ENCODE measurements around the gene TGFB1.
A peak's percentile ranks its signal among the peaks of the same experiment; 100 is the strongest.

The TGFB1 gene

DNA sequence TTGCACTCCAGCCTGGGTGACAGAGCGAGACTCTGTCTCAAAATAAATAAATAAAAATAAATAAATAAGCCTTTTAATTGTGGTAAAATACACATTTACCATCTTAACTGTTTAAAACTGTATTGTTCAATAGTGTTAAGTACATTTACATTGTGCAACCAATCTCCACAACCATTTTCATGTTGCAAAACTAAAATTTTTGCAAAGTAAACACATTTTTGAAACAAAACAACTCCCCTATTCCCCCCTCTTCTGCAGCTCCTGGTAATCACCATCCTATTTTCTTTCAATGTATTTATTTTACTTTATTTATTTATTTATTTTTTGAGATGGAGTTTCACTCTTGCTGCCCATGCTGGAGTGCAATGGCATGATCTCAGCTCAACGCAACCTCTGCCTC lies 16.0 kb upstream of the TGFB1 start:
- TF ChIP-seq ARNTL (CRISPR knock-in tag; IDR thresholded peaks at IDR 0.05; ENCODE audit: borderline replicate concordance, low read depth), result no peak
- TF ChIP-seq ZNF565 (CRISPR knock-in tag; conservative IDR thresholded peaks at IDR 0.05; ENCODE audit: low read depth), result no peak
- no peak for TF ChIP-seq ISL1 (CRISPR knock-in tag; IDR thresholded peaks at IDR 0.05)
- TF ChIP-seq ZNF70 (CRISPR knock-in tag; IDR thresholded peaks at IDR 0.05), result no peak
- no peak for TF ChIP-seq OSR1 (CRISPR knock-in tag; IDR thresholded peaks at IDR 0.05)
- TF ChIP-seq ZFP30 (CRISPR knock-in tag; IDR thresholded peaks at IDR 0.05), result no peak
- TF ChIP-seq RARB (CRISPR knock-in tag; IDR thresholded peaks at IDR 0.05), result no peak
- no peak for TF ChIP-seq GLIS3 (CRISPR knock-in tag; IDR thresholded peaks at IDR 0.05)
- no peak for TF ChIP-seq TCF4 (CRISPR knock-in tag; IDR thresholded peaks at IDR 0.05; ENCODE audit: borderline replicate concordance)
- TF ChIP-seq, protein P1, sequence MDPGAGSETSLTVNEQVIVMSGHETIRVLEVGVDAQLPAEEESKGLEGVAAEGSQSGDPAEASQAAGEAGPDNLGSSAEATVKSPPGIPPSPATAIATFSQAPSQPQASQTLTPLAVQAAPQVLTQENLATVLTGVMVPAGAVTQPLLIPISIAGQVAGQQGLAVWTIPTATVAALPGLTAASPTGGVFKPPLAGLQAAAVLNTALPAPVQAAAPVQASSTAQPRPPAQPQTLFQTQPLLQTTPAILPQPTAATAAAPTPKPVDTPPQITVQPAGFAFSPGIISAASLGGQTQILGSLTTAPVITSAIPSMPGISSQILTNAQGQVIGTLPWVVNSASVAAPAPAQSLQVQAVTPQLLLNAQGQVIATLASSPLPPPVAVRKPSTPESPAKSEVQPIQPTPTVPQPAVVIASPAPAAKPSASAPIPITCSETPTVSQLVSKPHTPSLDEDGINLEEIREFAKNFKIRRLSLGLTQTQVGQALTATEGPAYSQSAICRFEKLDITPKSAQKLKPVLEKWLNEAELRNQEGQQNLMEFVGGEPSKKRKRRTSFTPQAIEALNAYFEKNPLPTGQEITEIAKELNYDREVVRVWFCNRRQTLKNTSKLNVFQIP (CRISPR knock-in tag; IDR thresholded peaks at IDR 0.05; ENCODE audit: borderline replicate concordance, low read depth), result no peak
- no peak for TF ChIP-seq TOX (CRISPR knock-in tag; IDR thresholded peaks at IDR 0.05; ENCODE audit: borderline replicate concordance)
- TF ChIP-seq, protein P2, sequence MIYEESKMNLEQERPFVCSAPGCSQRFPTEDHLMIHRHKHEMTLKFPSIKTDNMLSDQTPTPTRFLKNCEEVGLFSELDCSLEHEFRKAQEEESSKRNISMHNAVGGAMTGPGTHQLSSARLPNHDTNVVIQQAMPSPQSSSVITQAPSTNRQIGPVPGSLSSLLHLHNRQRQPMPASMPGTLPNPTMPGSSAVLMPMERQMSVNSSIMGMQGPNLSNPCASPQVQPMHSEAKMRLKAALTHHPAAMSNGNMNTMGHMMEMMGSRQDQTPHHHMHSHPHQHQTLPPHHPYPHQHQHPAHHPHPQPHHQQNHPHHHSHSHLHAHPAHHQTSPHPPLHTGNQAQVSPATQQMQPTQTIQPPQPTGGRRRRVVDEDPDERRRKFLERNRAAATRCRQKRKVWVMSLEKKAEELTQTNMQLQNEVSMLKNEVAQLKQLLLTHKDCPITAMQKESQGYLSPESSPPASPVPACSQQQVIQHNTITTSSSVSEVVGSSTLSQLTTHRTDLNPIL (CRISPR knock-in tag; IDR thresholded peaks at IDR 0.05; ENCODE audit: low read depth), result no peak

DNA sequence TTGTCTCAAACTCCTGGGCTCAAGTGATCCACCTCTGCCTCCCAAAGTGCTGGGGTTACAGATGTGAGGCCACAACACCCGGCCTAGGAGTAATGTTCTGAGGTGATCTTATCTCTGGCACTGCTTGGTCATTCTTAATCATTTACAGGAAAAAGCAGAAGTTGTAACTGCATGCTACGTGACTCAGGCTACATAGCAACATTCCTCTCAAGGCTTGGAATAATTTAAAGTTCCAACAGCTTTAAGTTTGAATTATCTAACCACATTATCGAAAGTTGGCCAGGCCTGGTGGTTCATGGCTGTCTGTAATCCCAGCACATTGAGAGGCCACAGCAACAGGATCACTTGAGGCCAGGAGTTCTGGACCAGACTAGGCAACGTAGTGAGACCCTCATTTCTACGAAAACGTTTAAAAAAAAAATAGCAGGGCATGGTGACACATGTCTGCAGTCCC lies 14.2 kb upstream of the TGFB1 start:
- ATAC-seq, result peak; percentile 57
- TF ChIP-seq ISL1 (CRISPR knock-in tag; IDR thresholded peaks at IDR 0.05) (peak; percentile 24; the same call in 1 of the 2 replicates), PPARA (CRISPR knock-in tag; IDR thresholded peaks at IDR 0.05; ENCODE audit: borderline replicate concordance) (no peak), ARNTL (CRISPR knock-in tag; IDR thresholded peaks at IDR 0.05; ENCODE audit: borderline replicate concordance, low read depth) (no peak)

More for the DNA sequence above, 16.0 kb upstream of the TGFB1 start:
- no peak for ATAC-seq

DNA sequence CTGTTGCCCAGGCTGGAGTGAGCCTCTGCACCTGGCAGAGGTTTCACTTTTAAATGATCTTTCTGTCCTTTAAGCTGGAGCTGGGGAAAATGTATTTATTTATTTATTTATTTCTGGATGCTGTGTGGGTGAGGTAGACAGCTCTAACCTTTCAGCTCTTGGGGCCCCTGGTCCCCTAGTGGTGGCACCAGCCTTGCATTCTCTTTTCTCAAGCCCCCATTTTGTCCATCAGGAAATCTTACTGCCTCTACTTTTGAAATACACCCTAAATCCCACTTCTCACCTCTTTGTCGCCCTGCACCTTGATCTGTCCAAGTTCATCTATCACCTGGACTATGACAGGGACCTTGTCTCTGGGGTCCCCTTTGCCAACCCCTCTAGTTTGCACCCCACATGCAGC lies 12.4 kb upstream of the TGFB1 start:
- no peak for TF ChIP-seq BACH2 (CRISPR knock-in tag; IDR thresholded peaks at IDR 0.05; ENCODE audit: borderline replicate concordance)
- TF ChIP-seq, protein P3, sequence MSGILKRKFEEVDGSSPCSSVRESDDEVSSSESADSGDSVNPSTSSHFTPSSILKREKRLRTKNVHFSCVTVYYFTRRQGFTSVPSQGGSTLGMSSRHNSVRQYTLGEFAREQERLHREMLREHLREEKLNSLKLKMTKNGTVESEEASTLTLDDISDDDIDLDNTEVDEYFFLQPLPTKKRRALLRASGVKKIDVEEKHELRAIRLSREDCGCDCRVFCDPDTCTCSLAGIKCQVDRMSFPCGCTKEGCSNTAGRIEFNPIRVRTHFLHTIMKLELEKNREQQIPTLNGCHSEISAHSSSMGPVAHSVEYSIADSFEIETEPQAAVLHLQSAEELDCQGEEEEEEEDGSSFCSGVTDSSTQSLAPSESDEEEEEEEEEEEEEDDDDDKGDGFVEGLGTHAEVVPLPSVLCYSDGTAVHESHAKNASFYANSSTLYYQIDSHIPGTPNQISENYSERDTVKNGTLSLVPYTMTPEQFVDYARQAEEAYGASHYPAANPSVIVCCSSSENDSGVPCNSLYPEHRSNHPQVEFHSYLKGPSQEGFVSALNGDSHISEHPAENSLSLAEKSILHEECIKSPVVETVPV (CRISPR knock-in tag; IDR thresholded peaks at IDR 0.05), result no peak
- no peak for TF ChIP-seq GLIS3 (CRISPR knock-in tag; IDR thresholded peaks at IDR 0.05)
- TF ChIP-seq ZNF70 (CRISPR knock-in tag; IDR thresholded peaks at IDR 0.05), result no peak
- TF ChIP-seq, protein P2 (CRISPR knock-in tag; IDR thresholded peaks at IDR 0.05; ENCODE audit: low read depth), result no peak
- no peak for TF ChIP-seq ESRRG (CRISPR knock-in tag; IDR thresholded peaks at IDR 0.05)
- ATAC-seq, result no peak

DNA sequence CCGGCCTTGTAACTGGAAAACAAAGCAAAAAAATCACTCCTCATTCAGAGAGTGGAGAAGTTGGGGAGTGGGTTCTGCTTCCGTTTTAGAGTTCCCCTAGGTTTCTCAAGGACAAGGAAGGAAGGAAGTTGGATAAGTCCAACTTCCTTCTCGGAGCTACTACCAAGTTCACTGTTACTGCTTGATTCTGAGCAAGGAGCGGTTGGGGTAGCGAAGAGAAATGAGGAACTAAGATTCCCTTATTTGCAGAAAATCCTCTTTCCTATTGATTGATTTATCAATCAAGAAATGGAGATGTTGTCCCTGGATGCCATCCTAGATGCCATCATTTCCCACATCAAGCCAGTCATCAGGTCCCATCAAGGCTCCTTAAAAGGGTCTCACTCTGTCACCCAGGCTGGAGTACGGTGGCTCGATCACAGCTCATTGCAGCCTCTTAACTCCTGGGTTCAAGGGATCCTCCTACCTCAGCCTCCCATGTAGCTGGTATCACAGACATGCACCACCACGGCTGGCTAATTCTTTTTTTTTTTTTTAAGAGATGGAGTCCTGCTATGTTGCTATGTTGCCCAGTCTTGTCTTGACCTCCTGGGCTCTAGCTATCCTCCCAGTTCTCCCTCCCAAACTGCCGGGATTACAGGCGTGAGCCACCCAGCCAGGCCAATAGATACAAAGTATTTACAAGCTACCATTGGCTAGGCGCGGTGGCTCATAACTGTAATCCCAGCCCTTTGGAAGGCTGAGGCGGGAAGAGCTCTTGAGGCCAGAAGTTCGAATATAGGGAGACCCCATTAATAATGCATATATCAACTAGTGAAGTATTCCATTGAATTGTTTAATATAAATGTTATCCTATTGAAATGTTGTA lies 11.0 kb upstream of the TGFB1 start:
- ATAC-seq, result no peak
- TF ChIP-seq TCF4 (CRISPR knock-in tag; IDR thresholded peaks at IDR 0.05; ENCODE audit: borderline replicate concordance), result no peak

DNA sequence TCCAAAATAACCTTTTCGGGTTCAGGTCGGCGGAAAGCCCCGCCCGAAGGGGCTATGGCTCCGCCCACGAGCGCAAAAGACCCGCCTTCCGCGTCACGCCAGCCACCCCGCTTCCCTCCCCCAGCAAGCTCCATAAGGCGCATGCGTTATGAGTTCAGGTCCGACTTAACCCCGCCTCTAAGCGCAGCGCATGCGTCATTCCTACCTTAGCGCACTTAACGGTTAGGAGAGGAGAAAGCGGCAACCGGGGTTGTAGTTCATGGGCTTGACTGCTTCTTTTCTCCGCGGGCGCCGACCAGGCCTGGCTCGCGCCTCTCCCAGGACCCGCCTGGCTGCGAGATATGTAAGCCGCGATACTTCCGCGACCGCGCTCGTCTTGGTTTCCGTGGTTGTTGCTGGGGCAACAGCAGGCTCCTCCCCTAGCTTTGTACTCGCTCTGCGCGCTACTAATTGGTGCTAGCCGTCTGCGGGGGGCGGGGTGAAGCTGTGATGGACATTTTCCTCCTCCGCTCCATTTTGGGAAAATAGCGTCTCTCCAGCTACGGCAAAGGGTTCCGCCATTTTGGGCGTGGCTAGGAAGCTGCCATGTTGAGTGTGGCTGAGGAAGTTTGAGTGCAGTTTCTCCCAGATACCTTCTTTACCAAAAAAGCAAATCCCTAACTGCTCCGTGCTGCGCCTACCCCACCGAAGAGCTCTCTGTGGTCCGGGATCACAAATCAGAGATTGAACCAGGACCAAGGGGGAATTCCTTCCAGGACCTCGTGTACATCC lies 10.2 kb upstream of the TGFB1 start, which contains the start of gene B9D2:
Gene B9D2, minus strand, starts transcription at position 397 of the 771 bp plus-strand sequence. CDS start 630 bp downstream, outside the sequence.
- TF ChIP-seq TOX (CRISPR knock-in tag; IDR thresholded peaks at IDR 0.05; ENCODE audit: borderline replicate concordance), result no peak
- no peak for TF ChIP-seq ZNF565 (CRISPR knock-in tag; conservative IDR thresholded peaks at IDR 0.05; ENCODE audit: low read depth)
- ATAC-seq, result peak; percentile 93
